Thoracic aorta (tissue), 2 donors: Measurements from ENCODE around the gene C21orf58. TPM values are rescaled to one million over a fixed set of nuclear protein-coding genes. Genes with fewer than 3 reads are reported as not detected.
"Not testable (repeated sequence)": the region's sequence is repeated elsewhere in the genome, so short reads cannot be mapped to it uniquely, and the experiment has no call there.

Source experiments
- ATAC-seq: fragments of 150-250 bp; one replicate; pipeline ENCODE4 v1.8.0; 2017; ENCODE audit warnings: low read depth; ENCODE audit not compliant: insufficient number of reproducible peaks, low FRiP score
- DNase-seq: peaks from one replicate; pipeline ENCODE4 v3.0.0-alpha.2; 2020; ENCODE audit warnings: low spot score
- H3K27ac ChIP-seq, 2 donors: fragments of 200-600 bp; sonication (generic); 1 replicate in 1 of 2; 2 replicates in 1 of 2; pipeline ENCODE4 v1.5.1; 2016; ENCODE audit warnings: mild to moderate bottlenecking in 2 of 2, moderate library complexity in 2 of 2
- H3K27me3 ChIP-seq: fragments of 200-600 bp; sonication (generic); replicated peaks from 2 replicates; pipeline ENCODE4 v1.6.0; 2016; ENCODE audit warnings: mild to moderate bottlenecking; ENCODE audit not compliant: insufficient read depth
- H3K36me3 ChIP-seq: fragments of 200-600 bp; sonication (generic); one replicate; pipeline ENCODE4 v1.5.1; 2016
- H3K4me1 ChIP-seq, 2 donors: fragments of 200-600 bp; sonication (generic); 1 replicate in 1 of 2; 2 replicates in 1 of 2; pipeline versions ENCODE4 v1.5.1 to v1.6.0; 2016; ENCODE audit warnings: low read depth in 2 of 2, mild to moderate bottlenecking in 1 of 2; ENCODE audit not compliant: control insufficient read depth in 1 of 2
- H3K4me3 ChIP-seq: fragments of 200-600 bp; sonication (generic); 2 replicates; pipeline ENCODE4 v1.5.1; 2016; ENCODE audit warnings: mild to moderate bottlenecking
- H3K9me3 ChIP-seq: fragments of 200-600 bp; sonication (generic); 2 replicates; pipeline ENCODE4 v1.5.1; 2016
- total RNA-seq, 2 donors: library from RNA; depleted of rRNA; stranded (reverse); fragments of >200 nt; gene quantifications; one replicate each; pipeline versions ENCODE4 v1.1.0 to v1.2.3, GENCODE V29; 2016
- TF ChIP-seq, protein P1 (sequence below): fragments of 200-600 bp; sonication (generic); IDR thresholded peaks from one replicate; pipeline ENCODE4 v1.5.1; 2019; ENCODE audit warnings: antibody characterized with exemption

C21orf58 gene
- total RNA-seq, 2 donors from 2014 or later, result 0.81 to 3.2 TPM

DNA sequence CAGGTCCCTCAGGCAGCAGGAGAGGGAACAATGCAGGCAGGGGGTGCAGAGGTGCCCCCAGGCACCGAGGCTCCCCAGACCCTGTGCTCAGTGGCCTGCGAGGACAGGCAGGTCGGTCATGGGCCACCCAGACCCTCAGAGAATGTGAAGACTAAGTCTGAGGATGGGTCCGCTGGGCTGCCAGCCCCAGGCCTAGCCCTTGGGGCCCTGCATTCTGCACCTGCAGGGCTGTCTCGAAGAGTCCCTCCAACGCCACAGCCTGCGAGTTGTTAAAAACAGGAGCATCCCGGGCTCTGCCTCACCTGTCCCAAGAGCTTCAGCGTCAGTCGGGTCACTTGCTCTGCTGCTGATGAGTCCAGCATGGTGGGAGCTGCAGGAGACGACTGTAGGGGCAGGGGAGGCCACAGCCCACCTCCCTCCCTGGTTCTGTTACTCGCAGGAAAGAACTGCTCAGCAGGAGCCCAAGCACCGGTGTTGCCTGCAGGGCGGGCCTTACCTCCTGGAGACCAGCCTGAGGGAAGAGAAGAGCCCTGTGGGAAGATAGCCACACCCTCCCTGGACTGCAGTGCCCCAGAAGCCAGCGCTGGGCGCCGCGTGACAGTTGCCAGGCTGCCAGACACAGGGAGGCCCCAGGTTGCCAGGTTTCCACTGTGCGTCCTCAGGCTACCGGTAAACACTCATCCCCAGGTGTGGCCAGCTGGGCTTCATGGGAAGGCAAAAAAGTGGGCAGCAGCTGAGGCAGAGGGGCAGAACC is 5.8 kb downstream of the C21orf58 start:
- TF ChIP-seq, protein P1, sequence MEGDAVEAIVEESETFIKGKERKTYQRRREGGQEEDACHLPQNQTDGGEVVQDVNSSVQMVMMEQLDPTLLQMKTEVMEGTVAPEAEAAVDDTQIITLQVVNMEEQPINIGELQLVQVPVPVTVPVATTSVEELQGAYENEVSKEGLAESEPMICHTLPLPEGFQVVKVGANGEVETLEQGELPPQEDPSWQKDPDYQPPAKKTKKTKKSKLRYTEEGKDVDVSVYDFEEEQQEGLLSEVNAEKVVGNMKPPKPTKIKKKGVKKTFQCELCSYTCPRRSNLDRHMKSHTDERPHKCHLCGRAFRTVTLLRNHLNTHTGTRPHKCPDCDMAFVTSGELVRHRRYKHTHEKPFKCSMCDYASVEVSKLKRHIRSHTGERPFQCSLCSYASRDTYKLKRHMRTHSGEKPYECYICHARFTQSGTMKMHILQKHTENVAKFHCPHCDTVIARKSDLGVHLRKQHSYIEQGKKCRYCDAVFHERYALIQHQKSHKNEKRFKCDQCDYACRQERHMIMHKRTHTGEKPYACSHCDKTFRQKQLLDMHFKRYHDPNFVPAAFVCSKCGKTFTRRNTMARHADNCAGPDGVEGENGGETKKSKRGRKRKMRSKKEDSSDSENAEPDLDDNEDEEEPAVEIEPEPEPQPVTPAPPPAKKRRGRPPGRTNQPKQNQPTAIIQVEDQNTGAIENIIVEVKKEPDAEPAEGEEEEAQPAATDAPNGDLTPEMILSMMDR, result no peak
- no peaks in the 10 kb centered on the region for H3K27me3 ChIP-seq
- no peak for ATAC-seq
- H3K36me3 ChIP-seq, result no peaks in the 10 kb centered on the region
- DNase-seq, result no peak
- H3K4me1 ChIP-seq, result peaks cover 9% of the 10 kb centered on the region in 2 donors
- no peak overlapping the region for H3K4me3 ChIP-seq
- no peak overlapping the region for H3K27ac ChIP-seq
- H3K9me3 ChIP-seq, result no peaks in the 10 kb centered on the region

GRCh38 chr21:46316708-46317324 is 6.9 kb downstream of the C21orf58 start:
- no peak for ATAC-seq
- TF ChIP-seq, protein P1, result no peak
- no peak for DNase-seq
- H3K9me3 ChIP-seq, result no peaks in the 10 kb centered on the region
- H3K36me3 ChIP-seq, result no peaks in the 10 kb centered on the region
- no peaks in the 10 kb centered on the region for H3K4me1 ChIP-seq
- no peak overlapping the region for H3K4me3 ChIP-seq
- H3K27me3 ChIP-seq, result no peaks in the 10 kb centered on the region
- no peak overlapping the region for H3K27ac ChIP-seq

GRCh38 chr21:46314441-46315020 is 9.1 kb downstream of the C21orf58 start:
- DNase-seq (no peak), ATAC-seq (no peak)

DNA sequence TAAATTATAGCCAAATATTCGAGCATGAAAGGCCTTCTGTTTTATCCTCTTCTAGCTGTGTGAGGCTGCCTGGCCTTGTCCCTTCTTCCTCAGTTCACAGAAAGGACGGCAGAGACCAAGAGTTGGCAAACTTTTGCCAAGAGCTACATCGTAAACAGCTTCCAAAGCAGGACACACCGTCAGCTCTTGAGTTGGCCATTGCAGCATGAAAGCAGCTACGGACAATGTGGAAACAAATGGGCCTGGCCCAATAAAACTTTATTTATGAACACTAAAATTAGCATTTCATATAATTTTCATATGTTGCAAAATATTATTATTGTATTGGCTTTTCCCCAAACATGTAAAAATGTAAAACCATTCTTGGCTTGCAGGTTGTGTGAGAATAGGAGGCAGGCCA is 10.7 kb downstream of the C21orf58 start:
- no peak overlapping the region for H3K27ac ChIP-seq
- TF ChIP-seq, protein P1, result no peak
- no peaks in the 10 kb centered on the region for H3K27me3 ChIP-seq
- H3K9me3 ChIP-seq, result no peaks in the 10 kb centered on the region
- ATAC-seq (no peak), DNase-seq (no peak)
- no peaks in the 10 kb centered on the region for H3K4me1 ChIP-seq
- H3K36me3 ChIP-seq, result no peaks in the 10 kb centered on the region
- no peak overlapping the region for H3K4me3 ChIP-seq

More at GRCh38 chr21:46314441-46315020, 9.1 kb downstream of the C21orf58 start:
- Histone ChIP-seq H3K4me3 (no peak overlapping the region), H3K36me3 (no peaks in the 10 kb centered on the region), H3K9me3 (no peaks in the 10 kb centered on the region), H3K4me1 (no peaks in the 10 kb centered on the region), H3K27me3 (no peaks in the 10 kb centered on the region), H3K27ac (no peak overlapping the region)
- TF ChIP-seq, protein P1, result no peak

GRCh38 chr21:46311568-46311967 is 12.1 kb downstream of the C21orf58 start:
- ATAC-seq (no peak), DNase-seq (no peak)
- H3K27me3 ChIP-seq, result no peaks in the 10 kb centered on the region
- H3K4me1 ChIP-seq, result no peaks in the 10 kb centered on the region
- H3K27ac ChIP-seq, result no peak overlapping the region
- H3K4me3 ChIP-seq, result no peak overlapping the region
- no peaks in the 10 kb centered on the region for H3K36me3 ChIP-seq
- TF ChIP-seq, protein P1, result no peak
- no peaks in the 10 kb centered on the region for H3K9me3 ChIP-seq

GRCh38 chr21:46310260-46310659 is 13.4 kb downstream of the C21orf58 start:
- not testable (repeated sequence) for H3K9me3 ChIP-seq, H3K27ac ChIP-seq, DNase-seq, H3K4me1 ChIP-seq, H3K4me3 ChIP-seq, H3K27me3 ChIP-seq, ATAC-seq, H3K36me3 ChIP-seq
